ENCODE measurements around the gene KRTAP16-1.
A peak's percentile ranks its signal among the peaks of the same experiment; 100 is the strongest.
"Not testable (repeated sequence)": the region's sequence is repeated elsewhere in the genome, so short reads cannot be mapped to it uniquely, and the experiment has no call there.

Gene KRTAP16-1

DNA sequence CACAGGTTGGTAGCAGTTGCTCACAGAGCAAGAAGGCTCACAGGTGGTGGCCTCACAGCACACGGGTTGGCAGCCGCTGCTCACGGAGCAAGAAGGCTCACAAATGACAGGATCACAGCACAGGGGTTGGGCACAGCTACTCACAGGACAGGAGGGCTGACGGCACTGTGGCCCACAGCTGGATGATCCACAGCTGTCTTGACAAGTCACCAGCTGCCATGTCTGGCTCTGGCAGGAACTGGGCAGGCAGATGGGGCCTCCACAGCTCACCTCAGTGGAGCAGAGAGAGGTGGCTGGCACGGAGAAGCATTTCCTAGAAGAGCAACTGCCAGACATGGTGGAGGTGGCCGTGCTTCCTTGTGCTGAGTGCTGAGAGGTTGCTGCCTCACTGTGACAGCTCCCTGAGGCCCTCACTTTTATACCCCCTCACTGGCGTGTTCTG lies at the start of gene KRTAP16-1:
KRTAP16-1 (minus strand) TSS at position 392 of the 442 bp plus-strand sequence; CDS start at position 336, 56 bp downstream.
- DNase-seq (ENCODE audit: low read depth), result no peak

- no peak for DNase-seq (ENCODE audit: low read depth)
These were observed 45.4 kb upstream of the KRTAP16-1 start for GRCh38 chr17:41354536-41354935.

GRCh38 chr17:41352597-41353366 lies 43.7 kb upstream of the KRTAP16-1 start:
- peak; percentile 27 for DNase-seq (ENCODE audit: low read depth)

GRCh38 chr17:41351177-41351576 lies 42.1 kb upstream of the KRTAP16-1 start:
- no peak for DNase-seq (ENCODE audit: low read depth)

- DNase-seq (ENCODE audit: low read depth), result not testable (repeated sequence)
These were observed 41.3 kb upstream of the KRTAP16-1 start, which contains the start of gene KRT33A for GRCh38 chr17:41350381-41350878. KRT33A (minus strand) TSS chr17:41350828; CDS start chr17:41350767, 61 bp downstream.

DNA sequence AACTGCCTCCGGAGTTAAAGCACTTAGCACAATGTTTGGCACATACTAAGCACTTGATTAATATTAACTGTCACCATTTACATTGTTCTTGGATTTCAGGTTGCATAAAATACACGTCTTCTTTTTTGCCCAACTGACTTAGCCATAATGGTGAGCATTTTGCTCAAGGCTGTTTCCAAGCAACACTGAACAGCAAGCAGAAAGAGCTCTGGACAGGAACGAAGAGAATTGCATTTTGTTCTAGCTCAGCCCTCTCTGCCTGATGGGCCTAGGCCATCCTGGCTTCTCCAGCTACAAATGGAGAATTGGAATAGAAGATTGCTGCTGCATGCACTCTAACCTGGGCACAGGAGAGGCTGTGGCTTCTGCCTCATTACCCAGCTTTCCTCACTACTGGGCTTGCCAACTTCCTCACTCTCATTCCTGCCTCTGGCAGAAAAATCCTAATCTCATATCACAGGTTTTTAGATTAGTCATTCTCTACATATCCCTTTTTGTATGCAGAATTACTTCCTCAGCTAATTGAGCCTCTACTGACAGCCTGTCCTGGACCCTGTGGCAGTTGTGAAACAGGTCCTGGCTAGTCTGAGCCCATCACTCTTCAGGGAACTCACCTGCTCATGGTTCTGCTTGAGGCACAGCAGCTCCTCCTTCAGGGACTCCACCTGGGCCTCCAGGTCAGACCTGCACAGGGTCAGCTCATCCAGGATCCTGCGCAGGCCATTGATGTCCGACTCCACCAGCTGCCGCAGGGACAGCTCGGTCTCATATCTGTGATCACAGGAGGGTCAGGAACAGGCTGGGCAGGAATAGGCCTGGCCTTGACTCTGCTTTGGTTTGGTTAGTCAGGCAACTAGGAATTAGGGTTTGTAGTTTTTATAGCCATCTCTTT lies 39.0 kb upstream of the KRTAP16-1 start:
- no peak for DNase-seq (ENCODE audit: low read depth)

DNA sequence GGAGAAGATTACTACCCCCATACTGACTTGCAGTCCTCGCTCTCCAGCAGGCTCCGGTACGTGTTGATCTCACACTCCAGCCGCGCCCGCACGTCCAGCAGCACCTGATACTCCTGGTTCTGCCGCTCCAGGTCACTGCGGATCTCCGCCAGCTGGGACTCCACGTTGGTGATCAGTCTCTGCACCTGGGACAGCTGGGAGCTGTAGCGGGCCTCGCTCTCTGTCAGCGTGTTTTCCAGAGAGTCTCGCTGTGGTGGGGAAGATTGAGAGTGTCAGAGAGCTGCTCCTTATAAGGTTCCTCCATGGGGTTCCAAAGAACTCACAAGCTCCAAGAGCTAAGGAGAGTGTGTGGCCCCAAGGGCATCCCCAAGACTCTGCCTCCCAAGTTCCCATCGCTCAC lies 37.3 kb upstream of the KRTAP16-1 start:
- not testable (repeated sequence) for DNase-seq (ENCODE audit: low read depth)

DNA sequence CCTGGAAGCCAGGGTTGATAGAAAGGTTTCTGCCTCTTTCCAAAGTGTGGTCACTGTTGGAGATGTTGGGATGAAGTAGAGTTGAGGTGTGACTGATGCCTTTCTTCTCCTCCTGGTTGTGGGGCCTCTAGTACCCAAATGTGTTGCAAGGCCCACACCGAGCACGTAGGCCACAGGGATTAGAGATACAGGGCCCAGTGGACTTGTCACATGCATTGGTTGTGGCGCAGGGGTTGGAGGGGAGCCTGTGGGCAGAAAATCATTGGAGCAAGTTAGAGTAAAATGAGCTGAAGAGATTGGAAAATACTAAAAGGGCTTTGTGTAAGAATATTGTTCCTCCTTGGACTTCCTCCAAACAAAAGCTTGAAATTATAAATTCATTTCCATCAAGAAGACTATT lies 36.9 kb upstream of the KRTAP16-1 start:
- DNase-seq (ENCODE audit: low read depth), result no peak

GRCh38 chr17:41343029-41343428 lies 33.9 kb upstream of the KRTAP16-1 start:
- DNase-seq (ENCODE audit: low read depth), result no peak

- no peak for DNase-seq (ENCODE audit: low read depth)
These were observed 32.1 kb upstream of the KRTAP16-1 start for GRCh38 chr17:41340934-41341861.

DNA sequence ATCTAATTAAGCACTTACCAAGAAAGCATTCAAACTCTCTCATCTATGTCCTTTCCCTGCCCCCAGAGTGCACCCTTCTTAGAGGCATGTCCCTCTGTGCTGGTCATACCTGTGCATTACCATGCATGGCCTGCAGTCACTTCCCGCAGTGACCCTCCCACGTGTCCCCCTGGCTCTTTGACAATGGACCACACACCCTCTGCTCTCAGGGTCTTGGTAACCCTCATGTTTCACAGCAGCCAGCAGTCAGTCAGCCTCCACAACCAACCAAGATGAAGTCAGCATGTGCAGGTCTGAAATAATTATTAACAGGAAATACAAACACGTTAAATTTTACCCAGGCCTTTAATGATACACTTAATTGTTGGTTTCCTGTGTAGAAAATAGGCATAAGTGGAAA lies 31.4 kb upstream of the KRTAP16-1 start:
- no peak for DNase-seq (ENCODE audit: low read depth)

GRCh38 chr17:41339571-41340172 lies 30.6 kb upstream of the KRTAP16-1 start:
- DNase-seq (ENCODE audit: low read depth), result no peak

DNA sequence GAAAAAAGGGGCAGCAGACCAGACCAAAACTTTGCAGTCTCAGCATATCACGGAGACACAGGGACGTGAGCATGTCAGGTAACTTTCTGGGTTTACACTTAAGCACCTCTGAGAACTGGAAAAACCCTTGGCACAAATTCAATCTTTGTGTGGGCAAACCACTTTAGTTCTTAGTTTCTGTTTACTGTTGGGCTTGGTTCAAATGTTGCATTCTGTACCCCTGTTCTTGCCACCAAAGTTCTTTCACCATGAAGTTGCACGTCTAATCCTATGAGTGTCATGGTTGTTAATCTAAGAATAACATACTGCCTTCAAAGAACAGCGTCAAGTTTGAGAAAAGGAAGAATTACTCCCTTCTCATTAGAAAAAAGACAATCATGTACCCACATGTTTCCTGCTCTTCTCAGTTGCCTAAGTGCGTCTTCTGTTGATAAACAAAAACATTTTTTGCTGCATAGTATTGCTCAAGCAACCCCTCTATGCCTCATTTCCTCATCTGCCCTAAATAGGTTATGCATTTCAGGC lies 29.9 kb upstream of the KRTAP16-1 start:
- peak; percentile 22 for DNase-seq (ENCODE audit: low read depth)

DNA sequence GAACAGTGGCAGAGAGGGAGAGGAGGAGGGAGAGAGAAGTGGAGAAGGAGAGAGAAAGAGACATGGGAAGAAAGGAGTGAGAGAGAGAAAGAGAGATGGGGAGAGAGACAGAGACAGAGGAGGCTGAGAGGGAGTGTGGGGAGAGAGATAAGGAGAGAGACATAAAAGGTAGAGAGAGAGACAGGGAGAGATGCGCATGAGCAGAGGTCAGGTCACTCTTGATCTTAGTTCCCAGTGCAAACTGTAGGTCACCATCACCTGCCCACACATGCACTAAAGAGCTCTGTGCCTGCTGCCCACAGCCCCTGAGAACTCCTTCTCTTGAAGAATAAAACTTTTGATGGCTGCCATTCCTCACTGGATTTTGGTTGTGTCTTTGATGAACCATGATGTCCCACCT lies 26.6 kb upstream of the KRTAP16-1 start:
- DNase-seq (ENCODE audit: low read depth), result no peak

DNA sequence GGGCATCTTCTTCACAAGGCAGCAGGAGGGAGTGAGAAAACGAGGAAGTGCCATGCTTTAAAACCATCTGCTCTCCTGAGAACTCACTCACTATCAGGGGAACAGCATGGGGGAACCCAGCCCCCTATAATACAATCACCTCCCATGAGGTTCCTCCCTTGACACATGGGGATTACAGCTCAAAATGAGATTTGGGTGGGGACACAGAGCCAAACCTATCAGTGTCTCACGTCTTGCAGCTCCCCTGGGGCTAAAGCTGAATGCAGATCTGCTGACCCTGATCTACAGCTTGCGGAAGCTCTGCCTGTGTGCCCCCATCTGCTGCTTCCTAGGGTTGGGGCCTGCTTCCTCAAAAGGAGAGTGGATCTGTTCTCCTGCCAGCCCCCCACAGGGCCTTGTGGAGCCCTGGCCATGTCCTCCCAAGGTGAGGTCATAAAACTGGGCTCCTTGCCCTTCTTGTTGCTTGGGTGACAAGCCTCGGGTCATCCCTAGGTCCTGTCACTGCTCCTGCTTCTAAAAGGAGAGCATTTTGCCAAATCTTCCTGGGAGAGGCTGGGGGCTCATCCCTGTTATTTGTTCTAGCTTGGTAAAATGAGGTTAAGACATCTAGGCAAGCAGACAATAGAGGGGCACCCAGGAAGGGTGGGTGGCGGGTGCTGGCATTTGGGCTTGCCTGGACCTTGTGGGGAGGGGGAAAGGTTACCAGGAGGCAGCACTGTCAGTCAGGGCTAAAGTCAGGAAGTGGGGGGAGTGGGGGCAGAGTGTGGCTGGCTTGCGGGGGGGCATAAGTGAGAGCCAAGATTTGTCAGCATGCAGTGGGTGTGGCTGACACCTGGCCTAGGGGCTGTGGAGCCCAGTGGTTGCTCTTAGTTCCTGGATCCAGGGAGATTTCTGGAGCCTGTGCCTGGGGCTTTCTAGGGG lies 25.5 kb upstream of the KRTAP16-1 start:
- no peak for DNase-seq (ENCODE audit: low read depth)

DNA sequence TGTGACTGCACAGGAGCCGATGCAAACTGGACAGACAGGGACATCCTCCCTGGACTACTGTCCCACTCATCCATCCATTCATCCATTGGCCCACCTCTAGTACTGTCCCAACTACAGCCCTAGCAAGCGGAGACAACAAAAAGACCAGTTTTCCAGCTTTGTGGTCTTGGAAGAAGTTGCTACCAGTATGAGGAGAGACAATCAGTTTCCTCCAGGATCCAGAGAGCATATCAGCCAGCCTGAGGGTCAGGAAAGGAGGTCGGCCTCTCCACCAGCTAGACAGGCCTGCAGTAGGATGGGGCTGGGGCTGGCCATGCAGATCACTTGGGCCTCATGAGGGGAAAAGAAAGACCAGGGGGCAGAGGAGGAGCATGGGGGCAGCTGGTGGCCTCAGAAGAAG lies 24.7 kb upstream of the KRTAP16-1 start:
- no peak for DNase-seq (ENCODE audit: low read depth)

DNA sequence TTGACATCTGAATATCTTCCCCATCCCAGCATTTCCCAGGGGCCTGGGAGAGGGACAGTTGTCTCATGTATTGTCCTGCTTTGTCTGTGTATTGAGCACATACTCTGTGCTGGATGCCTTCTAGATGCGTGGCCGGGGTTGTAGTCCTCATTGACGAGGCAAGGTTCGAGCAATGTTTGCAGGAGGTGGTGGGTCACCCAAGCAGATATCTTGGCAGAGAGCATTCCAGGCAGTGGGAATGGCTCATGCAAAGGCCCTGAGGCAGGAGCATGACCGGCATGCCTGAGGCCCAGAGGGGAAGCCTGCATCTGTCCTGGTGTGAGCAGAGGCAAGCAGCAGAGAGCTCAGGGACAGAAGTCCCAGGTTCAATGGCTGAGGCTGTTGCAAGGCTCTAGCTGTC lies 24.0 kb upstream of the KRTAP16-1 start:
- DNase-seq (ENCODE audit: low read depth), result no peak

DNA sequence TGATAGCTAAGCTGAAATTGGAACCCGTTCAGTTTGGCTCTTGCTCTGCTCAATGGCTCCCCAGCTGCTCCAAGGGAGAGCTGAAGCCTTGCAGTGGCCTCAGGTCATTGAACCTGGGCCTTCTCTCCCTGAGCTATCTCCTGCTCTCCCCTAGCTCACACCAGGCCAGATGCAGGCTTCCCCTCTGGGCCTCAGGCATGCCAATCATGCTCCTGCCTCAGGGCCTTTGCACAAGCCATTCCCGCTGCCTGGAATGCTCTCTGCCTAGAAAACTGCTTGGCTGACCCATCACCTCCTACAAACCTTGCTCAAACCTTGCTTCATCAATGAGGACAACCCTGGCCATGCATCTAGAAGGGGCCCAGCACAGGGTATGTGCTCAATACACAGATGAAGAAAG lies 23.1 kb upstream of the KRTAP16-1 start:
- no peak for DNase-seq (ENCODE audit: low read depth)

- DNase-seq (ENCODE audit: low read depth), result no peak
These were observed 22.5 kb upstream of the KRTAP16-1 start for GRCh38 chr17:41331606-41332005.
